ENCODE measurements around the gene MERTK. TPM values are rescaled to one million over a fixed set of nuclear protein-coding genes. Genes with fewer than 3 reads are reported as not detected.

The MERTK gene
- polyA plus RNA-seq, 1 of the 3 experiments (the other 2 are of a cell fraction), result 9.6 TPM

DNA sequence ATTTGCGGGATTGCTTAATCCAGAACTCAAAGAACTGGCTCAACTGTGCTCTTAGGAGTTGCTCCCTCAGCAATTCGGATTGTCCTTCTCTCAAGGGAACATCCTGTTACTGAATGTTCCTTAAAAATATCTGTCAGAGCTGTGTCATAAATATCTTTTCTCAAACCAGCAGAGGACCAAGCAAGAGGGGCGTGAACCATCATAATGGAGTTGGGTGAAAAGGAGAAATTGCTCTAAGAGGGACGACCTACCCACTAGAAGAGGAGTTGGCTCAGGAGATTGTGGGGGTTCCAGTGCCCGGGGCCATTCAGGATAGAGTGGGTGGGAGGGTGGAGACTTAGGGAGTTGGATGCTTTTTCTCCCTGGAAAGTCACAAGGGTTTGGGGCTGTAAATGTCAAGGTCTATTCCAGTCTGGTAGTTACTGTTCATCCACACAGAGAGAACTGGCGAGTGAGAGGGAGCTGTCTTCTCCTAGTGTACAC is 59.5 kb downstream of the MERTK start:
- no peaks in the 10 kb centered on the region for H3K79me2 ChIP-seq (ENCODE audit: insufficient read depth)
- H3K4me2 ChIP-seq, result no peak overlapping the region
- DNase-seq, result no peak
- H3K9me3 ChIP-seq, result no peaks in the 10 kb centered on the region
- no peak overlapping the region for H3K4me3 ChIP-seq (ENCODE audit: low read depth in 2 of 2, low read length in 1 of 2)
- no peaks in the 10 kb centered on the region for H3K27me3 ChIP-seq (ENCODE audit: insufficient read depth)
- no peaks in the 10 kb centered on the region for H3K4me1 ChIP-seq (ENCODE audit: control insufficient read depth in 1 of 2, insufficient read depth in 2 of 2, low read depth in 1 of 2, low read length in 1 of 2)
- no peaks in the 10 kb centered on the region for H3F3A ChIP-seq (replicated peaks; ENCODE audit: insufficient read depth)
- H3K9ac ChIP-seq, result no peak overlapping the region
- H3K27ac ChIP-seq (ENCODE audit: low read depth in 2 of 2, low read length in 1 of 2), result no peak overlapping the region
- H3K36me3 ChIP-seq (replicated peaks in 1 of 2; ENCODE audit: control insufficient read depth in 1 of 2, insufficient read depth in 2 of 2, low read length in 1 of 2), result no peaks in the 10 kb centered on the region
- H2AFZ ChIP-seq (ENCODE audit: low read depth), result no peak overlapping the region
- no peaks in the 10 kb centered on the region for H4K20me1 ChIP-seq (ENCODE audit: insufficient read depth)
- 76% methylated on average over 6 of the region's 6 CpGs for WGBS (ENCODE audit: low lambda C conversion rate)
- H3K9me2 ChIP-seq, result no peaks in the 10 kb centered on the region
- TF ChIP-seq, protein P1, sequence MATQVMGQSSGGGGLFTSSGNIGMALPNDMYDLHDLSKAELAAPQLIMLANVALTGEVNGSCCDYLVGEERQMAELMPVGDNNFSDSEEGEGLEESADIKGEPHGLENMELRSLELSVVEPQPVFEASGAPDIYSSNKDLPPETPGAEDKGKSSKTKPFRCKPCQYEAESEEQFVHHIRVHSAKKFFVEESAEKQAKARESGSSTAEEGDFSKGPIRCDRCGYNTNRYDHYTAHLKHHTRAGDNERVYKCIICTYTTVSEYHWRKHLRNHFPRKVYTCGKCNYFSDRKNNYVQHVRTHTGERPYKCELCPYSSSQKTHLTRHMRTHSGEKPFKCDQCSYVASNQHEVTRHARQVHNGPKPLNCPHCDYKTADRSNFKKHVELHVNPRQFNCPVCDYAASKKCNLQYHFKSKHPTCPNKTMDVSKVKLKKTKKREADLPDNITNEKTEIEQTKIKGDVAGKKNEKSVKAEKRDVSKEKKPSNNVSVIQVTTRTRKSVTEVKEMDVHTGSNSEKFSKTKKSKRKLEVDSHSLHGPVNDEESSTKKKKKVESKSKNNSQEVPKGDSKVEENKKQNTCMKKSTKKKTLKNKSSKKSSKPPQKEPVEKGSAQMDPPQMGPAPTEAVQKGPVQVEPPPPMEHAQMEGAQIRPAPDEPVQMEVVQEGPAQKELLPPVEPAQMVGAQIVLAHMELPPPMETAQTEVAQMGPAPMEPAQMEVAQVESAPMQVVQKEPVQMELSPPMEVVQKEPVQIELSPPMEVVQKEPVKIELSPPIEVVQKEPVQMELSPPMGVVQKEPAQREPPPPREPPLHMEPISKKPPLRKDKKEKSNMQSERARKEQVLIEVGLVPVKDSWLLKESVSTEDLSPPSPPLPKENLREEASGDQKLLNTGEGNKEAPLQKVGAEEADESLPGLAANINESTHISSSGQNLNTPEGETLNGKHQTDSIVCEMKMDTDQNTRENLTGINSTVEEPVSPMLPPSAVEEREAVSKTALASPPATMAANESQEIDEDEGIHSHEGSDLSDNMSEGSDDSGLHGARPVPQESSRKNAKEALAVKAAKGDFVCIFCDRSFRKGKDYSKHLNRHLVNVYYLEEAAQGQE (IDR thresholded peaks at IDR 0.05; ENCODE audit: low read depth, low read length), result no peak
- TF ChIP-seq GATA2 (CRISPR knock-in tag; IDR thresholded peaks at IDR 0.05) (no peak), MXI1 (IDR thresholded peaks at IDR 0.05; ENCODE audit: low read depth, low read length) (no peak), GABPA (IDR thresholded peaks at IDR 0.05; ENCODE audit: low read depth) (no peak)
- TF ChIP-seq, protein P2, sequence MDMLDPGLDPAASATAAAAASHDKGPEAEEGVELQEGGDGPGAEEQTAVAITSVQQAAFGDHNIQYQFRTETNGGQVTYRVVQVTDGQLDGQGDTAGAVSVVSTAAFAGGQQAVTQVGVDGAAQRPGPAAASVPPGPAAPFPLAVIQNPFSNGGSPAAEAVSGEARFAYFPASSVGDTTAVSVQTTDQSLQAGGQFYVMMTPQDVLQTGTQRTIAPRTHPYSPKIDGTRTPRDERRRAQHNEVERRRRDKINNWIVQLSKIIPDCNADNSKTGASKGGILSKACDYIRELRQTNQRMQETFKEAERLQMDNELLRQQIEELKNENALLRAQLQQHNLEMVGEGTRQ (IDR thresholded peaks at IDR 0.05; ENCODE audit: borderline replicate concordance, low read depth, low read length), result no peak
- TF ChIP-seq, protein P3, sequence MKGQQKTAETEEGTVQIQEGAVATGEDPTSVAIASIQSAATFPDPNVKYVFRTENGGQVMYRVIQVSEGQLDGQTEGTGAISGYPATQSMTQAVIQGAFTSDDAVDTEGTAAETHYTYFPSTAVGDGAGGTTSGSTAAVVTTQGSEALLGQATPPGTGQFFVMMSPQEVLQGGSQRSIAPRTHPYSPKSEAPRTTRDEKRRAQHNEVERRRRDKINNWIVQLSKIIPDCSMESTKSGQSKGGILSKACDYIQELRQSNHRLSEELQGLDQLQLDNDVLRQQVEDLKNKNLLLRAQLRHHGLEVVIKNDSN (IDR thresholded peaks at IDR 0.05; ENCODE audit: borderline replicate concordance, low read depth), result no peak
- ChIA-PET CTCF (interaction anchor here (0.9 to 1.3 kb wide), 2 partner anchors 26 to 30 kb away, joined by 3 read pairs; no protein-coding TSS in a partner anchor), POLR2A (no interaction called here)

DNA sequence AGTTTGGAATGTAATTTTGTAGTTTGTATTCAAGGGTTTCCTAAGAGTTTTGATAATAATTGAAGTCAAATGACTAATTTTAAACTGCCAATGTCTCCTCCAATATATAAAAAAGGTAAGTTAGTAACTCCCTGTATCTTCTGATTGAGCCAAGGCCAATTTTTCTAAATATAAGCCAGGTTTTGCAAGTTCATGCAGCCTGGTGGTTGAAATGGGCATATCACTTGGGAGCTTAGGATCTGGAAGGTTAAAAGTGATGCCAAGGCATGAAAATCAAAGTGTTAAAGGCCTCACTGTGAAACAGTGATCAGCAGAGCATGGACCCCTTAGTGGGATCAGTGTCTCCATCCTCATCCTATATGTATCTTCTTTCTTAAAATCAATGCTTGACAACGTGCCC is 60.5 kb downstream of the MERTK start:
- WGBS (ENCODE audit: low lambda C conversion rate), result 68% methylated on average over 1 of the region's 1 CpG
- Histone ChIP-seq H3K9me2 (no peaks in the 10 kb centered on the region), H3K27ac (ENCODE audit: low read depth in 2 of 2, low read length in 1 of 2) (no peak overlapping the region), H3K36me3 (replicated peaks in 1 of 2; ENCODE audit: control insufficient read depth in 1 of 2, insufficient read depth in 2 of 2, low read length in 1 of 2) (no peaks in the 10 kb centered on the region), H3K4me3 (ENCODE audit: low read depth in 2 of 2, low read length in 1 of 2) (no peak overlapping the region), H3F3A (replicated peaks; ENCODE audit: insufficient read depth) (no peaks in the 10 kb centered on the region), H3K79me2 (ENCODE audit: insufficient read depth) (no peaks in the 10 kb centered on the region), H3K9ac (no peak overlapping the region), H2AFZ (ENCODE audit: low read depth) (no peak overlapping the region), H3K4me2 (no peak overlapping the region), H3K4me1 (ENCODE audit: control insufficient read depth in 1 of 2, insufficient read depth in 2 of 2, low read depth in 1 of 2, low read length in 1 of 2) (no peaks in the 10 kb centered on the region), H3K27me3 (ENCODE audit: insufficient read depth) (no peaks in the 10 kb centered on the region), H3K9me3 (no peaks in the 10 kb centered on the region), H4K20me1 (ENCODE audit: insufficient read depth) (no peaks in the 10 kb centered on the region)
- DNase-seq, result no peak
- ChIA-PET POLR2A (no interaction called here), CTCF (no interaction called here)
- no peak for TF ChIP-seq MEF2A (IDR thresholded peaks at IDR 0.05; ENCODE audit: borderline replicate concordance, low read depth)
- TF ChIP-seq, protein P4, sequence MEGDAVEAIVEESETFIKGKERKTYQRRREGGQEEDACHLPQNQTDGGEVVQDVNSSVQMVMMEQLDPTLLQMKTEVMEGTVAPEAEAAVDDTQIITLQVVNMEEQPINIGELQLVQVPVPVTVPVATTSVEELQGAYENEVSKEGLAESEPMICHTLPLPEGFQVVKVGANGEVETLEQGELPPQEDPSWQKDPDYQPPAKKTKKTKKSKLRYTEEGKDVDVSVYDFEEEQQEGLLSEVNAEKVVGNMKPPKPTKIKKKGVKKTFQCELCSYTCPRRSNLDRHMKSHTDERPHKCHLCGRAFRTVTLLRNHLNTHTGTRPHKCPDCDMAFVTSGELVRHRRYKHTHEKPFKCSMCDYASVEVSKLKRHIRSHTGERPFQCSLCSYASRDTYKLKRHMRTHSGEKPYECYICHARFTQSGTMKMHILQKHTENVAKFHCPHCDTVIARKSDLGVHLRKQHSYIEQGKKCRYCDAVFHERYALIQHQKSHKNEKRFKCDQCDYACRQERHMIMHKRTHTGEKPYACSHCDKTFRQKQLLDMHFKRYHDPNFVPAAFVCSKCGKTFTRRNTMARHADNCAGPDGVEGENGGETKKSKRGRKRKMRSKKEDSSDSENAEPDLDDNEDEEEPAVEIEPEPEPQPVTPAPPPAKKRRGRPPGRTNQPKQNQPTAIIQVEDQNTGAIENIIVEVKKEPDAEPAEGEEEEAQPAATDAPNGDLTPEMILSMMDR (IDR thresholded peaks at IDR 0.05), result peak; percentile 22; the same call in 1 of the 2 replicates
- TF ChIP-seq, protein P1 (IDR thresholded peaks at IDR 0.05; ENCODE audit: low read depth, low read length), result no peak

All from SK-N-SH (cell line).